Common myeloid progenitor, CD34-positive (primary cell): ENCODE data around the gene ELOVL4.

ENCODE experiments used
- CTCF ChIA-PET: fragments of 350-600 bp; sonication (Branson Sonifier 250); formaldehyde crosslinking; loops from one replicate; lab custom pipeline; 2021; ENCODE audit warnings: antibody characterized with exemption; lab: Charles Lee
- POLR2A ChIA-PET: fragments of 350-600 bp; sonication (Branson Sonifier 250); formaldehyde crosslinking; loops from one replicate; lab custom pipeline; 2021; ENCODE audit warnings: antibody characterized with exemption; lab: Charles Lee
- DNase-seq, 3 donors: peaks; one replicate each; pipeline versions ENCODE4 v3.0.0 to v3.0.0-alpha.2; 2013
- H3K27ac ChIP-seq, 2 experiments: 1 replicate in 1 of 2; 2 replicates in 1 of 2; pipeline ENCODE4 v1.7.0; 2013; ENCODE audit warnings: inconsistent platforms in 2 of 2, low read length in 2 of 2, mild to moderate bottlenecking in 2 of 2, low read depth in 1 of 2, moderate library complexity in 1 of 2; ENCODE audit not compliant: severe bottlenecking in 2 of 2, insufficient read depth in 1 of 2, poor library complexity in 1 of 2
- H3K27me3 ChIP-seq, 5 experiments: replicated peaks in 2 of 5; 1 replicate in 3 of 5; 2 replicates in 2 of 5; pipeline versions ENCODE4 v1.6.1 to v1.7.0; 2013; ENCODE audit warnings: low read length in 4 of 5, mild to moderate bottlenecking in 2 of 5, moderate library complexity in 2 of 5, inconsistent platforms in 1 of 5; ENCODE audit not compliant: insufficient read depth in 5 of 5, control insufficient read depth in 4 of 5
- H3K36me3 ChIP-seq, 4 experiments: 1 replicate in 2 of 4; 2 replicates in 2 of 4; pipeline versions ENCODE4 v1.6.1 to v1.7.0; 2013; ENCODE audit warnings: low read length in 3 of 4, control low read depth in 1 of 4, mild to moderate bottlenecking in 1 of 4; ENCODE audit not compliant: control insufficient read depth in 4 of 4, insufficient read depth in 4 of 4
- H3K4me1 ChIP-seq, 4 experiments: 1 replicate in 3 of 4; 2 replicates in 1 of 4; pipeline versions ENCODE4 v1.6.1 to v1.7.1; 2013; ENCODE audit warnings: low read length in 3 of 4, mild to moderate bottlenecking in 3 of 4, control low read depth in 1 of 4, inconsistent platforms in 1 of 4, moderate library complexity in 1 of 4; ENCODE audit not compliant: control insufficient read depth in 4 of 4, insufficient read depth in 4 of 4; ENCODE audit errors: control extremely low read depth in 1 of 4
- H3K4me3 ChIP-seq, 7 experiments: 1 replicate in 4 of 7; 2 replicates in 3 of 7; pipeline versions ENCODE4 v1.5.1 to v1.7.0; 2013; ENCODE audit warnings: mild to moderate bottlenecking in 7 of 7, low read length in 6 of 7, moderate library complexity in 6 of 7, inconsistent platforms in 2 of 7, low read depth in 2 of 7, control low read depth in 1 of 7; ENCODE audit not compliant: insufficient read depth in 4 of 7, control insufficient read depth in 1 of 7; ENCODE audit errors: extremely low read depth in 1 of 7
- H3K9me3 ChIP-seq, 5 experiments: 1 replicate in 4 of 5; 2 replicates in 1 of 5; pipeline versions ENCODE4 v1.6.1 to v1.7.1; 2013; ENCODE audit warnings: low read length in 4 of 5, mild to moderate bottlenecking in 2 of 5, inconsistent platforms in 1 of 5, low read depth in 1 of 5, moderate library complexity in 1 of 5; ENCODE audit not compliant: control insufficient read depth in 4 of 5, insufficient read depth in 2 of 5; ENCODE audit errors: control extremely low read depth in 1 of 5
- WGBS: methylation state at CpG from one replicate; pipeline ENCODE4 v1.1.5; 2013; ENCODE audit not compliant: insufficient coverage; 5-methylcytosine and 5-hydroxymethylcytosine counted together

Gene ELOVL4

GRCh38 chr6:79895382-79896074, 51.8 kb downstream of the ELOVL4 start:
- Histone ChIP-seq H3K36me3 (no peaks in the 10 kb centered on the region), H3K27me3 (peaks cover 0 to 2% (median 0%) of the 10 kb centered on the region in 5 experiments), H3K4me1 (no peaks in the 10 kb centered on the region), H3K4me3 (no peak overlapping the region), H3K27ac (no peak overlapping the region), H3K9me3 (peaks cover 0 to 3% (median 0%) of the 10 kb centered on the region in 5 experiments)
- POLR2A ChIA-PET: interaction anchor here (0.6 kb wide), 1 partner anchor 125 kb away, joined by 3 read pairs; no protein-coding TSS in a partner anchor
- CTCF ChIA-PET: no interaction called here
- DNase-seq: no peak

- no peak for DNase-seq
- no peak overlapping the region for H3K27ac ChIP-seq
- peaks cover 0 to 2% (median 0%) of the 10 kb centered on the region in 5 experiments for H3K27me3 ChIP-seq
- H3K36me3 ChIP-seq: no peaks in the 10 kb centered on the region
- H3K4me3 ChIP-seq: no peak overlapping the region
- no peaks in the 10 kb centered on the region for H3K4me1 ChIP-seq
- WGBS: no CpG with 5 or more reads among the region's 1 CpG
- ChIA-PET CTCF (no interaction called here), POLR2A (no interaction called here)
- peaks cover 0 to 3% (median 0%) of the 10 kb centered on the region in 5 experiments for H3K9me3 ChIP-seq
These were observed 52.4 kb downstream of the ELOVL4 start for GRCh38 chr6:79894939-79895338.

- Histone ChIP-seq H3K4me1 (no peaks in the 10 kb centered on the region), H3K4me3 (no peak overlapping the region), H3K36me3 (no peaks in the 10 kb centered on the region), H3K9me3 (peaks cover 0 to 4% (median 0%) of the 10 kb centered on the region in 5 experiments), H3K27me3 (no peaks in the 10 kb centered on the region), H3K27ac (no peak overlapping the region)
- POLR2A ChIA-PET: no interaction called here
- CTCF ChIA-PET: interaction anchor here (1.2 kb wide), 1 partner anchor 13 kb away, joined by 3 read pairs; no protein-coding TSS in a partner anchor
- no CpG with 5 or more reads among the region's 3 CpGs for WGBS
- DNase-seq: no peak
These were observed 58.8 kb downstream of the ELOVL4 start for GRCh38 chr6:79888587-79888986.

GRCh38 chr6:79878142-79878748, 69.1 kb downstream of the ELOVL4 start:
- Histone ChIP-seq H3K27me3 (peaks cover 0 to 5% (median 0%) of the 10 kb centered on the region in 5 experiments), H3K9me3 (no peaks in the 10 kb centered on the region), H3K4me1 (no peaks in the 10 kb centered on the region), H3K4me3 (no peak overlapping the region), H3K36me3 (no peaks in the 10 kb centered on the region), H3K27ac (no peak overlapping the region)
- WGBS: 91% methylated on average over 5 of the region's 6 CpGs
- CTCF ChIA-PET: no interaction called here
- POLR2A ChIA-PET: no interaction called here
- DNase-seq: no peak

- POLR2A ChIA-PET: no interaction called here
- CTCF ChIA-PET: interaction anchor here (1.1 kb wide), 1 partner anchor 13 kb away, joined by 3 read pairs; no protein-coding TSS in a partner anchor
- Histone ChIP-seq H3K9me3 (no peaks in the 10 kb centered on the region), H3K4me1 (peaks cover 0 to 3% (median 0%) of the 10 kb centered on the region in 4 experiments), H3K36me3 (no peaks in the 10 kb centered on the region), H3K27ac (no peak overlapping the region), H3K27me3 (peaks cover 0 to 5% (median 0%) of the 10 kb centered on the region in 5 experiments), H3K4me3 (no peak overlapping the region)
- 93% methylated on average over 3 of the region's 5 CpGs for WGBS
- no peak for DNase-seq
These were observed 72.7 kb downstream of the ELOVL4 start for GRCh38 chr6:79874531-79875134.

- H3K4me1 ChIP-seq: peaks cover 0 to 6% (median 0%) of the 10 kb centered on the region in 4 experiments
- H3K27me3 ChIP-seq: peaks cover 0 to 5% (median 0%) of the 10 kb centered on the region in 5 experiments
- 100% methylated on average over 2 of the region's 2 CpGs for WGBS
- no peak overlapping the region for H3K4me3 ChIP-seq
- no peak overlapping the region for H3K27ac ChIP-seq
- ChIA-PET POLR2A (no interaction called here), CTCF (interaction anchor here (0.6 to 1.2 kb wide), 3 partner anchors 13 to 729 kb away, joined by 3 to 4 read pairs (median 3); no protein-coding TSS in a partner anchor)
- no peaks in the 10 kb centered on the region for H3K9me3 ChIP-seq
- H3K36me3 ChIP-seq: no peaks in the 10 kb centered on the region
- no peak for DNase-seq
These were observed 74.4 kb downstream of the ELOVL4 start for GRCh38 chr6:79872986-79873385.
